ENCODE data around the gene HSBP1L1.
"Not testable (repeated sequence)": the region's sequence is repeated elsewhere in the genome, so short reads cannot be mapped to it uniquely, and the experiment has no call there.

The HSBP1L1 gene

GRCh38 chr18:79975985-79976680, 11.7 kb downstream of the HSBP1L1 start:
- Mint-ChIP-seq H3K9me3 (no peaks in the 10 kb centered on the region), H3K27me3 (no peaks in the 10 kb centered on the region), H3K27ac (peak overlapping the region in 1 of 2 donors; percentile 87), H3K4me1 (peaks cover 32% of the 10 kb centered on the region), H3K4me3 (no peak overlapping the region)
- DNase-seq = no peak
- no peak for ATAC-seq

- Mint-ChIP-seq H3K27ac (no peak overlapping the region), H3K4me3 (no peak overlapping the region), H3K4me1 (peaks cover 63% of the 10 kb centered on the region), H3K27me3 (no peaks in the 10 kb centered on the region), H3K9me3 (no peaks in the 10 kb centered on the region)
- no peak for ATAC-seq
- DNase-seq = no peak
Observed at GRCh38 chr18:79979843-79980242, 15.4 kb downstream of the HSBP1L1 start.

GRCh38 chr18:79980585-79980984, 16.1 kb downstream of the HSBP1L1 start:
- H3K9me3 Mint-ChIP-seq = no peaks in the 10 kb centered on the region
- no peak for ATAC-seq

GRCh38 chr18:79982736-79983135, 18.3 kb downstream of the HSBP1L1 start:
- DNase-seq = no peak
- ATAC-seq = peak; percentile 68
- H3K9me3 Mint-ChIP-seq = no peaks in the 10 kb centered on the region
- peaks cover 90% of the 10 kb centered on the region for H3K4me1 Mint-ChIP-seq
- H3K27me3 Mint-ChIP-seq = no peaks in the 10 kb centered on the region
- peak overlapping the region; percentile 20 to 24 for H3K4me3 Mint-ChIP-seq
- H3K27ac Mint-ChIP-seq = peak overlapping the region in 1 of 2 donors; percentile 82

More at GRCh38 chr18:79980585-79980984, 16.1 kb downstream of the HSBP1L1 start:
- Mint-ChIP-seq H3K27ac (peak overlapping the region in 1 of 2 donors; percentile 34), H3K27me3 (no peaks in the 10 kb centered on the region), H3K4me1 (peaks cover 70% of the 10 kb centered on the region), H3K4me3 (no peak overlapping the region)
- no peak for DNase-seq

- Mint-ChIP-seq H3K27ac (no peak overlapping the region), H3K27me3 (no peaks in the 10 kb centered on the region), H3K4me3 (peak overlapping the region; percentile 26 to 71), H3K4me1 (peaks cover 85% of the 10 kb centered on the region), H3K9me3 (no peaks in the 10 kb centered on the region)
- no peak for ATAC-seq
- DNase-seq = no peak
Observed at GRCh38 chr18:79983253-79983652, 18.8 kb downstream of the HSBP1L1 start.

- peaks cover 85% of the 10 kb centered on the region for H3K4me1 Mint-ChIP-seq
- ATAC-seq = peak; percentile 33
Observed at GRCh38 chr18:79983793-79984192, 19.4 kb downstream of the HSBP1L1 start.

GRCh38 chr18:79985172-79985571, 20.7 kb downstream of the HSBP1L1 start:
- no peaks in the 10 kb centered on the region for H3K9me3 Mint-ChIP-seq
- H3K27me3 Mint-ChIP-seq = no peaks in the 10 kb centered on the region
- no peak for DNase-seq
- peak overlapping the region; percentile 2 to 62 for H3K4me3 Mint-ChIP-seq
- H3K4me1 Mint-ChIP-seq = peaks cover 72% of the 10 kb centered on the region
- ATAC-seq = no peak
- no peak overlapping the region for H3K27ac Mint-ChIP-seq

More at GRCh38 chr18:79983793-79984192, 19.4 kb downstream of the HSBP1L1 start:
- H3K27me3 Mint-ChIP-seq = no peaks in the 10 kb centered on the region
- peak overlapping the region; percentile 57 to 71 for H3K4me3 Mint-ChIP-seq
- peak overlapping the region in 1 of 2 donors; percentile 25 for H3K27ac Mint-ChIP-seq
- DNase-seq = peak in 1 of 2 donors; percentile 38
- no peaks in the 10 kb centered on the region for H3K9me3 Mint-ChIP-seq

- no peak for DNase-seq
- Mint-ChIP-seq H3K27me3 (no peaks in the 10 kb centered on the region), H3K9me3 (no peaks in the 10 kb centered on the region), H3K4me3 (peak overlapping the region; percentile 94 to 95), H3K27ac (peak overlapping the region; percentile 66 to 95), H3K4me1 (peaks cover 59% of the 10 kb centered on the region)
- no peak for ATAC-seq
Observed at GRCh38 chr18:79986726-79987125, 22.3 kb downstream of the HSBP1L1 start.

GRCh38 chr18:79987566-79987965, 23.1 kb downstream of the HSBP1L1 start:
- Mint-ChIP-seq H3K9me3 (no peaks in the 10 kb centered on the region), H3K4me3 (peak overlapping the region; percentile 94 to 95), H3K4me1 (peaks cover 51% of the 10 kb centered on the region), H3K27me3 (no peaks in the 10 kb centered on the region), H3K27ac (peak overlapping the region; percentile 59 to 80)
- ATAC-seq = no peak
- no peak for DNase-seq

GRCh38 chr18:79988071-79988450, 23.6 kb downstream of the HSBP1L1 start:
- peak; percentile 80 for ATAC-seq
- peaks cover 46% of the 10 kb centered on the region for H3K4me1 Mint-ChIP-seq
- H3K9me3 Mint-ChIP-seq = no peaks in the 10 kb centered on the region

GRCh38 chr18:79988451-79989194, 24.2 kb downstream of the HSBP1L1 start, which contains the start of gene TXNL4A:
Gene TXNL4A, minus strand, starts transcription at chr18:79988563. Its CDS starts 171 bp downstream, at chr18:79988392.
- peak within 1 kb of the TSS; percentile 95 to 99 for H3K27ac Mint-ChIP-seq
- peaks cover 40% of the 10 kb centered on the region for H3K4me1 Mint-ChIP-seq
- no peaks in the 10 kb centered on the region for H3K27me3 Mint-ChIP-seq
- H3K9me3 Mint-ChIP-seq = no peaks in the 10 kb centered on the region
- H3K4me3 Mint-ChIP-seq = peak within 1 kb of the TSS; percentile 94 to 95
- DNase-seq (peak; percentile 81 to 85), ATAC-seq (peak; percentile 98)

More at GRCh38 chr18:79988071-79988450, 23.6 kb downstream of the HSBP1L1 start:
- Mint-ChIP-seq H3K27me3 (no peaks in the 10 kb centered on the region), H3K27ac (peak overlapping the region; percentile 59 to 80), H3K4me3 (peak overlapping the region; percentile 94 to 95)
- peak; percentile 63 to 71 for DNase-seq

- Mint-ChIP-seq H3K4me3 (peak overlapping the region; percentile 94 to 95), H3K9me3 (no peaks in the 10 kb centered on the region), H3K27ac (peak overlapping the region; percentile 95 to 99), H3K4me1 (peaks cover 35% of the 10 kb centered on the region), H3K27me3 (no peaks in the 10 kb centered on the region)
- ATAC-seq = no peak
- DNase-seq = no peak
Observed at GRCh38 chr18:79989195-79989497, 24.7 kb downstream of the HSBP1L1 start.

- no peak overlapping the region for H3K27ac Mint-ChIP-seq
- ATAC-seq (no peak), DNase-seq (no peak)
- H3K9me3 Mint-ChIP-seq = no peaks in the 10 kb centered on the region
- peaks cover 12% of the 10 kb centered on the region for H3K4me1 Mint-ChIP-seq
- H3K4me3 Mint-ChIP-seq = no peak overlapping the region
- H3K27me3 Mint-ChIP-seq = no peaks in the 10 kb centered on the region
Observed at GRCh38 chr18:79991494-79991893, 27.1 kb downstream of the HSBP1L1 start.

GRCh38 chr18:79999701-80000100, 35.3 kb downstream of the HSBP1L1 start:
- H3K9me3 Mint-ChIP-seq = peaks cover 10 to 20% of the 10 kb centered on the region in 2 donors
- ATAC-seq, H3K4me1 Mint-ChIP-seq, H3K27me3 Mint-ChIP-seq, H3K27ac Mint-ChIP-seq, H3K4me3 Mint-ChIP-seq, DNase-seq: not testable (repeated sequence)

GRCh38 chr18:80000877-80001276, 36.4 kb downstream of the HSBP1L1 start:
- no peak for ATAC-seq
- Mint-ChIP-seq H3K27ac (no peak overlapping the region), H3K9me3 (peaks cover 10 to 20% of the 10 kb centered on the region in 2 donors), H3K4me3 (no peak overlapping the region), H3K4me1 (no peaks in the 10 kb centered on the region), H3K27me3 (no peaks in the 10 kb centered on the region)
- DNase-seq = no peak

- ATAC-seq (no peak), DNase-seq (no peak)
- no peaks in the 10 kb centered on the region for H3K27me3 Mint-ChIP-seq
- no peak overlapping the region for H3K27ac Mint-ChIP-seq
- peaks cover 10 to 29% of the 10 kb centered on the region in 2 donors for H3K9me3 Mint-ChIP-seq
- H3K4me3 Mint-ChIP-seq = no peak overlapping the region
- no peaks in the 10 kb centered on the region for H3K4me1 Mint-ChIP-seq
Observed at GRCh38 chr18:80002468-80002867, 38.0 kb downstream of the HSBP1L1 start.
